ENCODE measurements around the gene IRS1. TPM values are rescaled to one million over a fixed set of nuclear protein-coding genes. Genes with fewer than 3 reads are reported as not detected.
A peak's percentile ranks its signal among the peaks of the same experiment; 100 is the strongest.

IRS1 gene
- total RNA-seq, 3 donors from 2014 or later = 8.1 to 29.0 (median 13.5) TPM

- peak; percentile 52 for ATAC-seq
- TF ChIP-seq CTCF (IDR thresholded peaks at IDR 0.05) = no peak
- no peaks in the 10 kb centered on the region for H3K36me3 ChIP-seq (ENCODE audit: low read depth)
- peaks cover 20% of the 10 kb centered on the region for H3K4me1 ChIP-seq (ENCODE audit: low read depth)
- DNase-seq = no peak
- H3K4me3 ChIP-seq = no peak overlapping the region
- no peaks in the 10 kb centered on the region for H3K9me3 ChIP-seq
- intact Hi-C loops (cut with DNase I, micrococcal nuclease) = loop anchor here in 1 of 2 donors (10.0 kb wide), 1 partner anchor 55 kb away; the partner anchor contains the start of gene IRS1
Observed at GRCh38 chr2:226739545-226740030, 60.0 kb downstream of the IRS1 start.

GRCh38 chr2:226738821-226739544 is 60.6 kb downstream of the IRS1 start:
- Histone ChIP-seq H3K9me3 (no peaks in the 10 kb centered on the region), H3K4me3 (no peak overlapping the region), H3K36me3 (ENCODE audit: low read depth) (no peaks in the 10 kb centered on the region), H3K4me1 (ENCODE audit: low read depth) (peaks cover 20% of the 10 kb centered on the region)
- TF ChIP-seq CTCF (IDR thresholded peaks at IDR 0.05) = no peak
- ATAC-seq (peak; percentile 83), DNase-seq (no peak)
- intact Hi-C loops (cut with DNase I, micrococcal nuclease) = loop anchor here in 1 of 2 donors (10.0 kb wide), 1 partner anchor 56 kb away; the partner anchor contains the start of gene IRS1

GRCh38 chr2:226738191-226738820 is 61.3 kb downstream of the IRS1 start:
- intact Hi-C loops (cut with DNase I, micrococcal nuclease) = loop anchor here in 1 of 2 donors (10.0 kb wide), 1 partner anchor 56 kb away; the partner anchor contains the start of gene IRS1
- ATAC-seq (no peak), DNase-seq (no peak)
- H3K4me3 ChIP-seq = no peak overlapping the region
- H3K36me3 ChIP-seq (ENCODE audit: low read depth) = no peaks in the 10 kb centered on the region
- peaks cover 20% of the 10 kb centered on the region for H3K4me1 ChIP-seq (ENCODE audit: low read depth)
- no peak for TF ChIP-seq CTCF (IDR thresholded peaks at IDR 0.05)
- H3K9me3 ChIP-seq = no peaks in the 10 kb centered on the region

- no peak overlapping the region for H3K4me3 ChIP-seq
- peaks cover 20% of the 10 kb centered on the region for H3K4me1 ChIP-seq (ENCODE audit: low read depth)
- no peak for TF ChIP-seq CTCF (IDR thresholded peaks at IDR 0.05)
- intact Hi-C loops (cut with DNase I, micrococcal nuclease) = loop anchor here in 1 of 2 donors (10.0 kb wide), 1 partner anchor 58 kb away; the partner anchor contains the start of gene IRS1
- DNase-seq (no peak), ATAC-seq (no peak)
- no peaks in the 10 kb centered on the region for H3K9me3 ChIP-seq
- no peaks in the 10 kb centered on the region for H3K36me3 ChIP-seq (ENCODE audit: low read depth)
Observed at GRCh38 chr2:226736382-226736781, 63.2 kb downstream of the IRS1 start.

- no peaks in the 10 kb centered on the region for H3K36me3 ChIP-seq (ENCODE audit: low read depth)
- H3K4me1 ChIP-seq (ENCODE audit: low read depth) = peaks cover 4% of the 10 kb centered on the region
- DNase-seq (no peak), ATAC-seq (no peak)
- no peak overlapping the region for H3K4me3 ChIP-seq
- TF ChIP-seq CTCF (IDR thresholded peaks at IDR 0.05) = no peak
- intact Hi-C loops (cut with DNase I, micrococcal nuclease) = loop anchor here in 1 of 2 donors (10.0 kb wide), 1 partner anchor 61 kb away; the partner anchor contains the start of gene IRS1
- no peaks in the 10 kb centered on the region for H3K9me3 ChIP-seq
Observed at GRCh38 chr2:226733927-226734564, 65.6 kb downstream of the IRS1 start.
